Measurements from ENCODE around the gene LMO1. TPM values are rescaled to one million over a fixed set of nuclear protein-coding genes. Genes with fewer than 3 reads are reported as not detected.

Gene LMO1
- polyA plus RNA-seq, 1 donor (not counting 4 experiments of a cell fraction or from before 2014, with no cell fraction given) = 0.08 TPM

DNA sequence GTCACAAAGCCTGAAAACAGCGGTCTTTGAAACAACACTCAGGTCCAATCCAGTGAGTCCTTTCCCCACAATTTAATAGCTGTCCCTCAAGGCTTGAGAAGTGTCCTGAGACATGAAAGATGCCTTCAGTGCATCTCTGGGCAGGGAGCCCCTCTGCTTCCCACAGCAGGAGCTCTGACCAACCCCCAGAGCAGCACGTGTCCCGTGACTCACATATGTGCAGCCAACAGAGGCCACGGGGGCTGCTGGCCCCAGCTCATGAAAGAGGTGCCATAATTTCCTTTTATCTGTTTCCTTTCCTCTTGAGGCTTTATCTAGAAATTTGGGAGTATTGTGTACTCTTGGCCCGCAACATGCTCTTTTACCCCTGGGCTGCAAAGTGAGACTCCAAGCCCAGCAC lies 33.2 kb upstream of the LMO1 start:
- H3K79me2 ChIP-seq (ENCODE audit: control insufficient read depth, insufficient read depth, low read length) = no peaks in the 10 kb centered on the region
- no peak overlapping the region for H3K27ac ChIP-seq (ENCODE audit: control insufficient read depth, insufficient read depth, low read length)
- H2AFZ ChIP-seq (ENCODE audit: control insufficient read depth, low read length) = no peak overlapping the region
- DNase-seq (ENCODE audit: low read depth, low spot score) = no peak
- no peak overlapping the region for H3K4me2 ChIP-seq (ENCODE audit: control insufficient read depth, extremely low read depth, insufficient read depth, low read depth, low read length)
- no peaks in the 10 kb centered on the region for H3K36me3 ChIP-seq (ENCODE audit: control insufficient read depth in 2 of 2, extremely low read depth in 1 of 2, insufficient read depth in 2 of 2, low read length in 2 of 2)
- no peaks in the 10 kb centered on the region for H3K9me1 ChIP-seq (ENCODE audit: control insufficient read depth, extremely low read depth, insufficient read depth, low read length)
- no peak for FAIRE-seq
- H3K4me3 ChIP-seq (ENCODE audit: control insufficient read depth in 2 of 3, extremely low read depth in 1 of 3, insufficient read depth in 2 of 3, low read depth in 1 of 3, low read length in 3 of 3) = no peak overlapping the region
- H3K27me3 ChIP-seq (ENCODE audit: control insufficient read depth, extremely low read depth, insufficient read depth, low read length) = peaks cover 6% of the 10 kb centered on the region
- no peaks in the 10 kb centered on the region for H3K9me3 ChIP-seq (ENCODE audit: control insufficient read depth, low read depth, low read length)
- dilution Hi-C loops (cut with MboI; ENCODE audit: extremely low pct_ligation_motif_present, low sequenced_read_pairs) = no loop called here
- H3K4me1 ChIP-seq (ENCODE audit: control insufficient read depth, extremely low read depth, insufficient read depth, low read length) = no peaks in the 10 kb centered on the region
- H4K20me1 ChIP-seq (ENCODE audit: control insufficient read depth, extremely low read depth, insufficient read depth, low read length) = no peaks in the 10 kb centered on the region
- no peak for TF ChIP-seq EZH2 (IDR thresholded peaks at IDR 0.05; ENCODE audit: low read length)
- TF ChIP-seq, protein P1, sequence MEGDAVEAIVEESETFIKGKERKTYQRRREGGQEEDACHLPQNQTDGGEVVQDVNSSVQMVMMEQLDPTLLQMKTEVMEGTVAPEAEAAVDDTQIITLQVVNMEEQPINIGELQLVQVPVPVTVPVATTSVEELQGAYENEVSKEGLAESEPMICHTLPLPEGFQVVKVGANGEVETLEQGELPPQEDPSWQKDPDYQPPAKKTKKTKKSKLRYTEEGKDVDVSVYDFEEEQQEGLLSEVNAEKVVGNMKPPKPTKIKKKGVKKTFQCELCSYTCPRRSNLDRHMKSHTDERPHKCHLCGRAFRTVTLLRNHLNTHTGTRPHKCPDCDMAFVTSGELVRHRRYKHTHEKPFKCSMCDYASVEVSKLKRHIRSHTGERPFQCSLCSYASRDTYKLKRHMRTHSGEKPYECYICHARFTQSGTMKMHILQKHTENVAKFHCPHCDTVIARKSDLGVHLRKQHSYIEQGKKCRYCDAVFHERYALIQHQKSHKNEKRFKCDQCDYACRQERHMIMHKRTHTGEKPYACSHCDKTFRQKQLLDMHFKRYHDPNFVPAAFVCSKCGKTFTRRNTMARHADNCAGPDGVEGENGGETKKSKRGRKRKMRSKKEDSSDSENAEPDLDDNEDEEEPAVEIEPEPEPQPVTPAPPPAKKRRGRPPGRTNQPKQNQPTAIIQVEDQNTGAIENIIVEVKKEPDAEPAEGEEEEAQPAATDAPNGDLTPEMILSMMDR (optimal IDR thresholded peaks at IDR 0.05 in 1 of 3, IDR thresholded peaks at IDR 0.05 in 1 of 3, conservative IDR thresholded peaks at IDR 0.05 in 1 of 3; ENCODE audit: extremely low read depth in 1 of 3, insufficient read depth in 2 of 3, low read length in 3 of 3) = no peak
- H3K9ac ChIP-seq (ENCODE audit: control insufficient read depth, extremely low read depth, insufficient read depth, low read length) = no peak overlapping the region

DNA sequence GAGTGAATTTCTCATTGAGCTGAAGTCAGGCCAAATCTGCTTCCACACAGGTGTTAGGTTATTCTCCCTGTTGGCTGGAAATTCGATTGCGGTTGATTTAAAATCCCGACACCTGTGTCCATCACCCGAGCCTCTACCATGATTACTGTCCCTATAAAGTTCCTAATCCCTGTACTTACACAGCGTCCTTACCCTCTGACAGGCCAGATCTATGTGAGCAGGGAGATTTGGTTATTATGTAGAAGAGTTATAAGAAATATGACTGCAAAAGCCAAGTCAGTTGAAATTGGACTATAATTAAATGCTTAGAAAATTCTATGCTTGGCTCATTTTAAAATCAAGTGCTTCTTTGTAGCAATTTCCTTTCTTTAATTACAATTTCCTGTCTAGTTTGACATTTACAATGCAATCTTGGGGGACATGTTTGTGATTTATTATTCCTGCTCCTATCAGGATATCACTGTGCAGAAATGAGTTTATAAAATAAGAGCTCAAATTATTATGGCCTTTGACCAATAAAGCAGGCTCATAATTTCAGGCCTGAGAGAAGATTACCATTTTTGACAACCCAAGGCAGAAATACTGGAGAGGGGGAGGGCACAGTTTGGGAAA lies 32.5 kb upstream of the LMO1 start:
- no peaks in the 10 kb centered on the region for H3K36me3 ChIP-seq (ENCODE audit: control insufficient read depth in 2 of 2, extremely low read depth in 1 of 2, insufficient read depth in 2 of 2, low read length in 2 of 2)
- no peaks in the 10 kb centered on the region for H4K20me1 ChIP-seq (ENCODE audit: control insufficient read depth, extremely low read depth, insufficient read depth, low read length)
- no peaks in the 10 kb centered on the region for H3K79me2 ChIP-seq (ENCODE audit: control insufficient read depth, insufficient read depth, low read length)
- DNase-seq (ENCODE audit: low read depth, low spot score) (no peak), FAIRE-seq (no peak)
- H2AFZ ChIP-seq (ENCODE audit: control insufficient read depth, low read length) = no peak overlapping the region
- H3K27me3 ChIP-seq (ENCODE audit: control insufficient read depth, extremely low read depth, insufficient read depth, low read length) = peaks cover 6% of the 10 kb centered on the region
- no peaks in the 10 kb centered on the region for H3K9me1 ChIP-seq (ENCODE audit: control insufficient read depth, extremely low read depth, insufficient read depth, low read length)
- no peak overlapping the region for H3K27ac ChIP-seq (ENCODE audit: control insufficient read depth, insufficient read depth, low read length)
- TF ChIP-seq, protein P1 (optimal IDR thresholded peaks at IDR 0.05 in 1 of 3, IDR thresholded peaks at IDR 0.05 in 1 of 3, conservative IDR thresholded peaks at IDR 0.05 in 1 of 3; ENCODE audit: extremely low read depth in 1 of 3, insufficient read depth in 2 of 3, low read length in 3 of 3) = no peak
- dilution Hi-C loops (cut with MboI; ENCODE audit: extremely low pct_ligation_motif_present, low sequenced_read_pairs) = no loop called here
- no peak overlapping the region for H3K4me2 ChIP-seq (ENCODE audit: control insufficient read depth, extremely low read depth, insufficient read depth, low read depth, low read length)
- no peaks in the 10 kb centered on the region for H3K9me3 ChIP-seq (ENCODE audit: control insufficient read depth, low read depth, low read length)
- no peak overlapping the region for H3K9ac ChIP-seq (ENCODE audit: control insufficient read depth, extremely low read depth, insufficient read depth, low read length)
- H3K4me1 ChIP-seq (ENCODE audit: control insufficient read depth, extremely low read depth, insufficient read depth, low read length) = no peaks in the 10 kb centered on the region
- H3K4me3 ChIP-seq (ENCODE audit: control insufficient read depth in 2 of 3, extremely low read depth in 1 of 3, insufficient read depth in 2 of 3, low read depth in 1 of 3, low read length in 3 of 3) = no peak overlapping the region

Measured in keratinocyte (primary cell).